Heart right ventricle (tissue), 16 donors: ENCODE results near the gene AUTS2. TPM values are rescaled to one million over a fixed set of nuclear protein-coding genes. Genes with fewer than 3 reads are reported as not detected.

Source experiments
- ATAC-seq, 8 donors: fragments of 200-7000 bp; cut with Tn5 transposase; one replicate each; pipeline ENCODE4 v1.9.1; 2020; ENCODE audit warnings: mild to moderate bottlenecking in 8 of 8, moderate library complexity in 8 of 8, moderate number of reproducible peaks in 1 of 8
- DNase-seq, 2 donors: peaks; one replicate each; pipeline ENCODE4 v3.0.0-alpha.2; 2020
- H3K27ac ChIP-seq, 10 donors: fragments of 200-600 bp; sonication (generic) in 2 of 10; one replicate each; pipeline versions ENCODE4 v1.5.0 to v1.8.0; 2020 to 2022; ENCODE audit warnings: mild to moderate bottlenecking in 3 of 10
- H3K27me3 ChIP-seq, 7 donors: fragments of 200-600 bp; one replicate each; pipeline ENCODE4 v1.8.0; 2021 to 2022; ENCODE audit warnings: mild to moderate bottlenecking in 2 of 7
- H3K36me3 ChIP-seq, 9 donors: fragments of 200-600 bp; sonication (generic) in 1 of 9; one replicate each; pipeline versions ENCODE4 v1.5.0 to v1.8.0; 2020 to 2022; ENCODE audit warnings: mild to moderate bottlenecking in 2 of 9
- H3K4me1 ChIP-seq, 9 donors: fragments of 200-600 bp; sonication (generic) in 1 of 9; one replicate each; pipeline versions ENCODE4 v1.5.0 to v1.8.0; 2020 to 2022; ENCODE audit warnings: mild to moderate bottlenecking in 4 of 9
- H3K4me3 ChIP-seq, 10 donors: fragments of 200-600 bp; sonication (generic) in 2 of 10; one replicate each; pipeline versions ENCODE4 v1.5.0 to v1.8.0; 2020 to 2022; ENCODE audit warnings: mild to moderate bottlenecking in 7 of 10, moderate library complexity in 2 of 10
- H3K9me3 ChIP-seq, 11 donors: fragments of 200-600 bp in 10 of 11; sonication (generic) in 2 of 11; one replicate each; pipeline versions ENCODE4 v1.5.0 to v1.8.0; 2013 to 2022; ENCODE audit warnings: mild to moderate bottlenecking in 2 of 11, control low read depth in 1 of 11, moderate library complexity in 1 of 11
- WGBS, 2 donors: extraction: QIAGEN DNeasy Blood & Tissue Kit; methylation state at CpG; one replicate each; pipeline ENCODE4 v1.1.7; 2013; ENCODE audit warnings: inconsistent platforms in 1 of 2; 5-methylcytosine and 5-hydroxymethylcytosine counted together
- intact Hi-C, 10 donors: fragments of 100-400 bp; cut with DNase I; formaldehyde crosslinking; loops; one replicate each; pipeline versions ENCODE4 v1.11.1 to v1.14.2; 2022
- polyA plus RNA-seq, 2 donors: library from polyadenylated mRNA; stranded (reverse); fragments of 200-250 nt; gene quantifications; one replicate each; pipeline ENCODE4 v1.2.3, GENCODE V29; 2013
- total RNA-seq, 10 donors: library from RNA; stranded (reverse); fragmentation: NEBNext Ultra II Directional in 3 of 10; extraction: Animal tissue kit (Norgen Biotek cat#: 25700) in 3 of 10; gene quantifications; one replicate each; pipeline versions ENCODE4 v1.2.1 to v1.2.4, GENCODE V29; 2021 to 2023
- TF ChIP-seq, protein P1 (sequence below), 9 donors: fragments of 200-600 bp; sonication (generic) in 2 of 9; IDR thresholded peaks; one replicate each; pipeline versions ENCODE4 v1.5.0 to v1.8.0; 2021 to 2022; ENCODE audit warnings: antibody characterized with exemption in 9 of 9, mild to moderate bottlenecking in 5 of 9, moderate library complexity in 1 of 9
- donor health status: Arrhythmogenic right ventricular cardiomyopathy.
- donor health status: ischemic (EF 13 %, LVEDD 7.1; RV severe dilation, severe dysfunction).
- donor health status: healthy with polysubstance abuse.
- donor health status: DM: no; HTN: yes; CAD: no.
- donor health status: DM: no; HTN: no; CAD: no.
- donor health status: ischemic (EF 25% LVEDD 6.9; RV normal size, moderate dysfunction).
- donor health status: ischemic (EF 25% LVEDD 5.7; RV mildly dilated, moderate dysfunction).
- donor health status: healthy.
- donor health status: DM: yes; HTN: yes; CAD: no.
- donor health status: Ischemic cardiomyopathy.
- donor health status: ischemic (EF 35%, LVEDD 5.7; RV mildly dilated, moderate dysfunction).
- donor health status: nonischemic (EF 11% LVEDD 7.7; RV severe dilation, severe dysfunction).
- donor health status: DM: yes; HTN: yes; CAD: no.
- donor health status: PGD.
- donor health status: ischemic (EF 29% LVEDD 5.4; RV normal size, mild dysfunction).
- donor health status: nonischemic (EF 23%, LVEDD 6.1; RV moderate dilation, normal function).

The AUTS2 gene
- total and polyA plus RNA-seq, 12 donors = 1.6 to 11.2 (median 7.3) TPM

DNA sequence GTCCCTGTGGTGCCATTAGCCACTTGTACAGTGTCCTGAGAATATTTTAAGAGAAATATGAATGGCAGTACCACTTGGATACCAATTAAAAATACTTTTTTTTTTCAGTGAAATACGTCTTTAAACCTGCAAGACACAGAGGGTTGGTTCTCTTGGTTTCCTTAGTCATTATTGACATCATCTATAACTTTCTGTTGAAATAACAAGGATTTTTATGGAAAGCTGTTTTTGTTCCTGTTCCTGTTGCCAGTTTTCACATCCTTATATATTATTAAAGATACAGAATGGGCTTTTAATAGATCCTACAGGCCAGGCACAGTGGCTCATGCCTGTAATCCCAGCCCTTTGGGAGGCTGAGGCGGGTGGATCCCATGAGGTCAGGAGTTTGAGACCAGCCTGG is 579.9 kb downstream of the AUTS2 start:
- Histone ChIP-seq H3K9me3 (peaks cover 0 to 12% (median 0%) of the 10 kb centered on the region in 11 donors), H3K36me3 (no peaks in the 10 kb centered on the region), H3K27ac (no peak overlapping the region), H3K27me3 (peaks cover 0 to 35% (median 0%) of the 10 kb centered on the region in 7 donors), H3K4me1 (peaks cover 0 to 18% (median 0%) of the 10 kb centered on the region in 9 donors), H3K4me3 (no peak overlapping the region)
- 88 to 90% methylated on average over 2 of the region's 2 CpGs for WGBS, 2 donors
- DNase-seq (no peak), ATAC-seq (no peak)
- TF ChIP-seq, protein P1, sequence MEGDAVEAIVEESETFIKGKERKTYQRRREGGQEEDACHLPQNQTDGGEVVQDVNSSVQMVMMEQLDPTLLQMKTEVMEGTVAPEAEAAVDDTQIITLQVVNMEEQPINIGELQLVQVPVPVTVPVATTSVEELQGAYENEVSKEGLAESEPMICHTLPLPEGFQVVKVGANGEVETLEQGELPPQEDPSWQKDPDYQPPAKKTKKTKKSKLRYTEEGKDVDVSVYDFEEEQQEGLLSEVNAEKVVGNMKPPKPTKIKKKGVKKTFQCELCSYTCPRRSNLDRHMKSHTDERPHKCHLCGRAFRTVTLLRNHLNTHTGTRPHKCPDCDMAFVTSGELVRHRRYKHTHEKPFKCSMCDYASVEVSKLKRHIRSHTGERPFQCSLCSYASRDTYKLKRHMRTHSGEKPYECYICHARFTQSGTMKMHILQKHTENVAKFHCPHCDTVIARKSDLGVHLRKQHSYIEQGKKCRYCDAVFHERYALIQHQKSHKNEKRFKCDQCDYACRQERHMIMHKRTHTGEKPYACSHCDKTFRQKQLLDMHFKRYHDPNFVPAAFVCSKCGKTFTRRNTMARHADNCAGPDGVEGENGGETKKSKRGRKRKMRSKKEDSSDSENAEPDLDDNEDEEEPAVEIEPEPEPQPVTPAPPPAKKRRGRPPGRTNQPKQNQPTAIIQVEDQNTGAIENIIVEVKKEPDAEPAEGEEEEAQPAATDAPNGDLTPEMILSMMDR (IDR thresholded peaks at IDR 0.05) = no peak
- intact Hi-C loops = no loop called here

DNA sequence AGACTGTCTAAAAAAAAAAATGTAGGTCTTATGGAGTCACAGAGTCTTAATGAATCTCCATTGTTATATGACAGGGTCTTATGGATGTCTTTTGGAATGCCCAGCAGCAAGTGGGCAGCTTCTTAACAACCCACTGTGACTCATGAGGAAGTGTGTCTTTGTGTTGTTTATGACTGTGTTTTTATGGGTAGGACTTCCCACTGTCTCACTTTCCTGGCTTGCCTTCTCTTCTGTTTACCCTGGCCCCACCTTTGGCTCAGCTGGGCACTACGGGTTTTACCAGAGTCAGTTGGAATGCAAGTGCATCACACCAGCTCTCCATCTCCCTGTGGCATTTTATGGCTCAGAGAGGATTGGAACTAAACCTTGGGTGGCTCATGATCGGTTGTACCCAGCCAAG is 580.5 kb downstream of the AUTS2 start:
- Histone ChIP-seq H3K4me1 (peaks cover 0 to 18% (median 0%) of the 10 kb centered on the region in 9 donors), H3K4me3 (no peak overlapping the region), H3K36me3 (no peaks in the 10 kb centered on the region), H3K27me3 (peaks cover 0 to 38% (median 0%) of the 10 kb centered on the region in 7 donors), H3K27ac (no peak overlapping the region), H3K9me3 (peaks cover 0 to 12% (median 0%) of the 10 kb centered on the region in 11 donors)
- TF ChIP-seq, protein P1 (IDR thresholded peaks at IDR 0.05) = no peak
- DNase-seq = no peak
- ATAC-seq = no peak
- intact Hi-C loops = no loop called here
- 89 to 91% methylated on average over 2 of the region's 2 CpGs for WGBS, 2 donors

DNA sequence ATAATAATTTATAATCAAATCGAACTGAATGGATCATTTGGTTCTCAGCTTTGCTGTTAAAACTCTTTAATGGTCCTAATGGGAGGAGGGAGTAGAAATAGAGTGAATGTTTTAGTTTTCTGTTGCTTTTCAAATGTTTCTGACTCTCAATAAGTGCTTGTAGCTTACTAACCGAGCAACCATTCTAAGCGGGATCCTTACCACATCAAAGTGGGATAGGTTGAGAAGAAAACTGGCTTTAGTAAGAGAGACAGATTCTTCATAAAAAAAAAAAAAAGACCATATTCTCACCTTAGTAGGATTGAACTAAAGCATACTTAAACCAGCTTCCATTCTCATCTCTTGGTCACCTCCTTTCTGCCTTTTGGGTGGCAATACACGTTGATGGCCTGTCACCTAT is 584.2 kb downstream of the AUTS2 start:
- no peak overlapping the region for H3K27ac ChIP-seq
- no peak for ATAC-seq

DNA sequence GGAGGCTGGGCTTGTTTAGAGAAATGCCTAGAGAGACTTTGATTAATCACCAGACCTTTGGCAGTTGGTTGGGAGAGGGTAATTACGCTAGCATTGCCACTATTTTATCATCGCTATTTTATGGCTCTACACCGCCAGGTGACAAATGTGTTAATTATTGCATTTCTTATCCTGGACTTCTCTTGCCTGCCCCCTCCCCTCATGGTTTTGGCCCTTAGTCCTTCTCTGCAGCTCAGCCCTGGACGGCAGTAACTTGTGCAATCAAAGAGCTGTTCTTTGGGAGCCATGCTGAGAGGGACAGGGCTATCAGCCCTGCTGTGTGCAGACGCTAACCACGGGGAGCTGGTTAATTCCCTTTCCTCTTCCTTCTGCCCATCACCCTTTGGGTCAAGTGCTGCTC is 585.0 kb downstream of the AUTS2 start:
- Histone ChIP-seq H3K36me3 (no peaks in the 10 kb centered on the region), H3K9me3 (no peaks in the 10 kb centered on the region), H3K27me3 (peaks cover 0 to 21% (median 0%) of the 10 kb centered on the region in 7 donors), H3K27ac (no peak overlapping the region), H3K4me3 (no peak overlapping the region), H3K4me1 (peaks cover 0 to 9% (median 0%) of the 10 kb centered on the region in 9 donors)
- 87 to 88% methylated on average over 6 of the region's 6 CpGs for whole genome bisulfite sequencing, 2 donors
- no peak for ATAC-seq
- TF ChIP-seq, protein P1 (IDR thresholded peaks at IDR 0.05) = no peak
- DNase-seq = no peak
- intact Hi-C loops = no loop called here

More for the DNA sequence above, 584.2 kb downstream of the AUTS2 start:
- Histone ChIP-seq H3K27me3 (peaks cover 0 to 21% (median 0%) of the 10 kb centered on the region in 7 donors), H3K36me3 (no peaks in the 10 kb centered on the region), H3K4me3 (no peak overlapping the region), H3K9me3 (no peaks in the 10 kb centered on the region), H3K4me1 (peaks cover 0 to 16% (median 0%) of the 10 kb centered on the region in 9 donors)
- TF ChIP-seq, protein P1 (IDR thresholded peaks at IDR 0.05) = no peak
- DNase-seq = no peak
- intact Hi-C loops = no loop called here
- WGBS, 2 donors = 93 to 95% methylated on average over 4 of the region's 4 CpGs
